ENCODE data around the gene PAIP2B. TPM values are rescaled to one million over a fixed set of nuclear protein-coding genes. Genes with fewer than 3 reads are reported as not detected.

PAIP2B gene
- total and polyA plus RNA-seq, 9 of the 15 experiments (the other 6 are each of a cell fraction or from before 2014, with no cell fraction given) = 0.18 to 0.38 (median 0.25) TPM

GRCh38 chr2:71155846-71156245 lies 71.1 kb downstream of the PAIP2B start:
- Histone ChIP-seq H3K36me3 (ENCODE audit: control insufficient read depth, insufficient read depth, low read length) (no peaks in the 10 kb centered on the region), H2AFZ (ENCODE audit: low read depth, low read length) (no peak overlapping the region), H3K27ac (ENCODE audit: extremely low read depth, low read depth, low read length) (no peak overlapping the region), H4K20me1 (replicated peaks; ENCODE audit: control insufficient read depth, insufficient read depth, low read length) (peaks cover 5% of the 10 kb centered on the region; the same call in 1 of the 2 replicates), H3K9me1 (ENCODE audit: control insufficient read depth, insufficient read depth, low read length) (no peaks in the 10 kb centered on the region), H3K4me2 (ENCODE audit: insufficient read depth, low read length) (no peak overlapping the region), H3K9ac (ENCODE audit: insufficient read depth in 1 of 2, low read depth in 2 of 2, low read length in 2 of 2) (no peak overlapping the region), H3K9me3 (replicated peaks; ENCODE audit: control insufficient read depth, insufficient read depth, low read depth, low read length) (no peaks in the 10 kb centered on the region), H3K27me3 (ENCODE audit: control insufficient read depth in 2 of 2, insufficient read depth in 2 of 2, low read length in 2 of 2) (peaks cover 9 to 39% of the 10 kb centered on the region in 2 experiments; a peak in 4 of 5 replicates), H3K4me1 (replicated peaks in 1 of 2; ENCODE audit: control insufficient read depth in 2 of 2, insufficient read depth in 2 of 2, low read length in 2 of 2) (no peaks in the 10 kb centered on the region; a peak in 1 of 5 replicates), H3K79me2 (ENCODE audit: control insufficient read depth, insufficient read depth, low read length) (no peaks in the 10 kb centered on the region), H3K4me3 (no peak overlapping the region)
- ChIA-PET POLR2A (no interaction called here), CTCF (ENCODE audit: low intra/inter-chr PET ratio) (no interaction called here)
- 0% methylated on average over 4 of the region's 4 CpGs for WGBS (ENCODE audit: insufficient coverage, low coverage, missing lambda C conversion rate)
- intact Hi-C loops (cut with micrococcal nuclease) (loop anchor here (1.0 to 10.0 kb wide), 4 partner anchors 56 to 356 kb away; no protein-coding TSS in a partner anchor), in situ Hi-C loops (cut with MboI) (loop anchor here (5.0 kb wide), 1 partner anchor 351 kb away; no protein-coding TSS in a partner anchor)
- TF ChIP-seq POLR2G (IDR thresholded peaks at IDR 0.05; ENCODE audit: low read depth, low read length) (no peak), MAFG (tag; conservative IDR thresholded peaks at IDR 0.05) (no peak)
- FAIRE-seq (no peak), DNase-seq (ENCODE audit: extremely low read depth in 1 of 4, low spot score in 3 of 4) (no peak), ATAC-seq (no peak)
- no TSS peak for BruUV-seq (replicated peaks)

- 0% methylated on average over 5 of the region's 6 CpGs for WGBS (ENCODE audit: insufficient coverage, low coverage, missing lambda C conversion rate)
- H3K36me3 ChIP-seq (ENCODE audit: control insufficient read depth, insufficient read depth, low read length) = peaks cover 9% of the 10 kb centered on the region; the same call in 1 of the 3 replicates
- H3K4me3 ChIP-seq = no peak overlapping the region
- in situ Hi-C loops (cut with MboI) (loop anchor here (5.0 kb wide), 1 partner anchor 353 kb away; no protein-coding TSS in a partner anchor), intact Hi-C loops (cut with micrococcal nuclease) (loop anchor here (1.0 to 10.0 kb wide), 4 partner anchors 54 to 358 kb away; no protein-coding TSS in a partner anchor)
- ATAC-seq = peak; percentile 89
- peak; percentile 22 to 56 (median 40) for DNase-seq (ENCODE audit: extremely low read depth in 1 of 4, low spot score in 3 of 4)
- H3K27ac ChIP-seq (ENCODE audit: extremely low read depth, low read depth, low read length) = no peak overlapping the region
- H3K27me3 ChIP-seq (ENCODE audit: control insufficient read depth in 2 of 2, insufficient read depth in 2 of 2, low read length in 2 of 2) = peaks cover 9 to 39% of the 10 kb centered on the region in 2 experiments; a peak in 4 of 5 replicates
- H3K9ac ChIP-seq (ENCODE audit: insufficient read depth in 1 of 2, low read depth in 2 of 2, low read length in 2 of 2) = no peak overlapping the region
- no peaks in the 10 kb centered on the region for H3K9me3 ChIP-seq (replicated peaks; ENCODE audit: control insufficient read depth, insufficient read depth, low read depth, low read length)
- H3K79me2 ChIP-seq (ENCODE audit: control insufficient read depth, insufficient read depth, low read length) = no peaks in the 10 kb centered on the region
- POLR2A ChIA-PET = interaction anchor here (0.7 to 1.0 kb wide), 3 partner anchors 52 to 381 kb away, joined by 3 read pairs; no protein-coding TSS in a partner anchor
- no TSS peak for BruUV-seq (replicated peaks)
- H3K4me2 ChIP-seq (ENCODE audit: insufficient read depth, low read length) = no peak overlapping the region
- H3K9me1 ChIP-seq (ENCODE audit: control insufficient read depth, insufficient read depth, low read length) = no peaks in the 10 kb centered on the region
- H4K20me1 ChIP-seq (replicated peaks; ENCODE audit: control insufficient read depth, insufficient read depth, low read length) = peaks cover 12% of the 10 kb centered on the region; the same call in 1 of the 2 replicates
- H3K4me1 ChIP-seq (replicated peaks in 1 of 2; ENCODE audit: control insufficient read depth in 2 of 2, insufficient read depth in 2 of 2, low read length in 2 of 2) = no peaks in the 10 kb centered on the region; a peak in 1 of 5 replicates
- peak; percentile 78 for FAIRE-seq
- H2AFZ ChIP-seq (ENCODE audit: low read depth, low read length) = no peak overlapping the region
- CTCF ChIA-PET (ENCODE audit: low intra/inter-chr PET ratio) = no interaction called here
- TF ChIP-seq REST (IDR thresholded peaks at IDR 0.05; ENCODE audit: borderline replicate concordance) = peak; percentile 54; the same call in 1 of the 2 replicates
- no peak for TF ChIP-seq REST (CRISPR knock-in tag; IDR thresholded peaks at IDR 0.05; ENCODE audit: low read depth)
- no peak for TF ChIP-seq ZNF274 (IDR thresholded peaks at IDR 0.05; ENCODE audit: borderline replicate concordance, low read depth, low read length)
Measured at GRCh38 chr2:71154798-71155197, 72.1 kb downstream of the PAIP2B start.

All from K562 (cell line).